Measurements from ENCODE around the gene RPS16. TPM values are rescaled to one million over a fixed set of nuclear protein-coding genes. Genes with fewer than 3 reads are reported as not detected.

Gene RPS16
- total RNA-seq, 6 experiments from 2014 or later, result 1,647 to 2,008 (median 1,885) TPM

- TF ChIP-seq CTCF (IDR thresholded peaks at IDR 0.05), result no peak
- H3K27ac Mint-ChIP-seq, result 0 out of 2 replicates have a peak overlapping the region, but pooled peaks have one; percentile 24
- peaks cover 4% of the 10 kb centered on the region for H3K27me3 Mint-ChIP-seq (ENCODE audit: insufficient read depth)
- no peak for DNase-seq
- no peak overlapping the region; the same call in 1 of the 2 replicates for H3K4me3 Mint-ChIP-seq
- H3K4me1 Mint-ChIP-seq (ENCODE audit: low read depth), result peaks cover 16% of the 10 kb centered on the region
- H3K9me3 Mint-ChIP-seq, result no peaks in the 10 kb centered on the region
- H3K36me3 Mint-ChIP-seq (ENCODE audit: low read depth), result peaks cover 54% of the 10 kb centered on the region
These were observed 36.2 kb upstream of the RPS16 start for GRCh38 chr19:39471756-39472536.

- DNase-seq, result peak; percentile 16
- Mint-ChIP-seq H3K27ac (peak overlapping the region; percentile 60), H3K4me3 (no peak overlapping the region), H3K36me3 (ENCODE audit: low read depth) (peaks cover 50% of the 10 kb centered on the region), H3K4me1 (ENCODE audit: low read depth) (peaks cover 16% of the 10 kb centered on the region), H3K9me3 (no peaks in the 10 kb centered on the region), H3K27me3 (ENCODE audit: insufficient read depth) (peaks cover 4% of the 10 kb centered on the region)
- TF ChIP-seq CTCF (IDR thresholded peaks at IDR 0.05), result no peak
These were observed 35.1 kb upstream of the RPS16 start for GRCh38 chr19:39470724-39471339.

- Mint-ChIP-seq H3K4me3 (no peak overlapping the region; the same call in 1 of the 2 replicates), H3K27ac (peak overlapping the region; percentile 63; the same call in 1 of the 2 replicates), H3K9me3 (no peaks in the 10 kb centered on the region), H3K36me3 (ENCODE audit: low read depth) (peaks cover 50% of the 10 kb centered on the region), H3K4me1 (ENCODE audit: low read depth) (peaks cover 16% of the 10 kb centered on the region), H3K27me3 (ENCODE audit: insufficient read depth) (peaks cover under 1% of the 10 kb centered on the region)
- no peak for TF ChIP-seq CTCF (IDR thresholded peaks at IDR 0.05)
- DNase-seq, result no peak
These were observed 33.8 kb upstream of the RPS16 start for GRCh38 chr19:39469567-39469966.

GRCh38 chr19:39469036-39469435, 33.3 kb upstream of the RPS16 start:
- no peak for TF ChIP-seq CTCF (IDR thresholded peaks at IDR 0.05)
- DNase-seq, result no peak
- no peak overlapping the region for H3K4me3 Mint-ChIP-seq
- H3K27ac Mint-ChIP-seq, result no peak overlapping the region
- no peaks in the 10 kb centered on the region for H3K9me3 Mint-ChIP-seq
- H3K27me3 Mint-ChIP-seq (ENCODE audit: insufficient read depth), result no peaks in the 10 kb centered on the region; the same call in 1 of the 2 replicates
- peaks cover 16% of the 10 kb centered on the region for H3K4me1 Mint-ChIP-seq (ENCODE audit: low read depth)
- peaks cover 45% of the 10 kb centered on the region for H3K36me3 Mint-ChIP-seq (ENCODE audit: low read depth)

DNA sequence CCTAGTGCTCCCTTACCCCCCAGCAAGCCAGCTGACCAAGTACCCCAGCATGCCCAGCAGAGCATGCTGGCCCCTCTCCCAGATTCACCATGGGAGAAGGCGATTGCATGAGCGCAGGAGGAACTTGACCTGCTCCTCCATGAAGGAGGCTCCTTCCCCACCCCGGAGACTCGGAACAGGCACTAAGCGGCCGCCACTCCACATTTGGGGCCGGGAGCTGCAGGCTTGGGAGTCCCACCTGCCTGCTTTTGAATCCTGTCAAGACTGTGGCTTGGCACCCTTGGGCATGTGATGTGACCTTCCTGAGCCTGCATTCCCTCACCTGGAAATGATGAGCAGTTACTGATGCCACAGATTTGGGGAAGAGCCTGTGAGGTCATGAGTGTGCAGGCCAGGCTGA, 32.2 kb upstream of the RPS16 start:
- no peak for DNase-seq
- H3K4me3 Mint-ChIP-seq, result no peak overlapping the region
- H3K27ac Mint-ChIP-seq, result no peak overlapping the region
- peaks cover 16% of the 10 kb centered on the region for H3K4me1 Mint-ChIP-seq (ENCODE audit: low read depth)
- no peaks in the 10 kb centered on the region; the same call in 1 of the 2 replicates for H3K27me3 Mint-ChIP-seq (ENCODE audit: insufficient read depth)
- no peak for TF ChIP-seq CTCF (IDR thresholded peaks at IDR 0.05)
- peaks cover 48% of the 10 kb centered on the region for H3K36me3 Mint-ChIP-seq (ENCODE audit: low read depth)
- H3K9me3 Mint-ChIP-seq, result no peaks in the 10 kb centered on the region

All from HFFc6 (cell line).